HCT116 (cell line): ENCODE data around the gene TTLL5. TPM values are rescaled to one million over a fixed set of nuclear protein-coding genes. Genes with fewer than 3 reads are reported as not detected.

Experiments
- ATAC-seq: fragments of 200-7000 bp; cut with Tn5 transposase; 2 replicates; pipeline ENCODE4 v1.9.1; 2020; ENCODE audit warnings: mild to moderate bottlenecking, moderate library complexity
- BruUV-seq: library from RNA; stranded (reverse); fragments of 400-500 nt; replicated peaks from 2 replicates; lab custom pipeline; 2021; lab: Mats Ljungman, UMichigan
- CTCF ChIA-PET: fragments of 300-600 bp; sonication (Branson Sonifier 250); formaldehyde crosslinking; loops from one replicate; lab custom pipeline; 2021; ENCODE audit warnings: antibody characterized with exemption; lab: Charles Lee
- POLR2A ChIA-PET: fragments of 300-600, 350-600 bp; sonication (Branson Sonifier 250); formaldehyde crosslinking; loops from one replicate; lab custom pipeline; 2021; ENCODE audit warnings: antibody characterized with exemption; lab: Charles Lee
- RAD21 ChIA-PET, 2 experiments: fragments of 300-600 bp; sonication (Branson Sonifier 250); formaldehyde crosslinking; loops; one replicate each; lab custom pipeline; 2023; ENCODE audit warnings: low total read pairs in 2 of 2; ENCODE audit not compliant: uncharacterized antibody in 2 of 2, unreplicated experiment in 2 of 2, low non-redundant PET in 1 of 2; lab: Charles Lee
- DNase-seq: peaks from one replicate; pipeline ENCODE4 v3.0.0-alpha.2; 2010; ENCODE audit warnings: low read depth, low spot score
- H2AFZ ChIP-seq: fragments of 200-600 bp; shearing (Covaris generic), sonication (generic); 2 replicates; pipeline ENCODE4 v1.6.1; 2017; ENCODE audit warnings: low read depth, mixed run types, mixed read lengths, antibody characterized with exemption, low read length; ENCODE audit not compliant: poor library complexity, severe bottlenecking
- H3K27ac ChIP-seq: 2 replicates; pipeline ENCODE4 v1.5.1; 2012; ENCODE audit warnings: low read depth, low read length
- H3K27me3 ChIP-seq: fragments of 200-600 bp; sonication (generic); 2 replicates; pipeline ENCODE4 v1.6.1; 2016; ENCODE audit warnings: mixed run types, low read length, mixed read lengths; ENCODE audit not compliant: insufficient read depth
- H3K36me3 ChIP-seq, 2 experiments: fragments of 200-500 bp in 1 of 2; fragments of 200-600 bp in 1 of 2; sonication (Bioruptor generic) in 1 of 2; sonication (generic) in 1 of 2; 2 replicates each; pipeline versions ENCODE4 v1.5.1 to v1.6.1; 2014 to 2016; ENCODE audit warnings: low read length in 2 of 2, inconsistent platforms in 1 of 2, mixed read lengths in 1 of 2, mixed run types in 1 of 2; ENCODE audit not compliant: insufficient read depth in 2 of 2, control insufficient read depth in 1 of 2
- H3K4me1 ChIP-seq, 2 experiments: fragments of 200-600 bp in 1 of 2; sonication (generic) in 1 of 2; 2 replicates each; pipeline versions ENCODE4 v1.5.1 to v1.6.1; 2012 to 2017; ENCODE audit warnings: low read length in 2 of 2, inconsistent platforms in 1 of 2, mild to moderate bottlenecking in 1 of 2, mixed read lengths in 1 of 2, mixed run types in 1 of 2, moderate library complexity in 1 of 2; ENCODE audit not compliant: insufficient read depth in 2 of 2, control insufficient read depth in 1 of 2
- H3K4me2 ChIP-seq: fragments of 200-600 bp; sonication (generic); 2 replicates; pipeline ENCODE4 v1.6.1; 2017; ENCODE audit warnings: mixed run types, low read length, mixed read lengths
- H3K4me3 ChIP-seq, 2 experiments: fragments of 200-600 bp in 1 of 2; sonication (generic) in 1 of 2; replicated peaks in 1 of 2; 2 replicates each; pipeline ENCODE4 v1.5.1; 2011 to 2016; ENCODE audit warnings: low read length in 2 of 2, control low read depth in 1 of 2, low read depth in 1 of 2, mild to moderate bottlenecking in 1 of 2, mixed read lengths in 1 of 2, mixed run types in 1 of 2
- H3K79me2 ChIP-seq: fragments of 200-600 bp; sonication (generic); 2 replicates; pipeline ENCODE4 v1.6.1; 2017; ENCODE audit warnings: mild to moderate bottlenecking, mixed run types, low read length, moderate library complexity, mixed read lengths; ENCODE audit not compliant: insufficient read depth
- H3K9ac ChIP-seq: fragments of 200-600 bp; sonication (generic); 2 replicates; pipeline ENCODE4 v1.6.1; 2016; ENCODE audit warnings: low read length, mixed read lengths
- H3K9me2 ChIP-seq: fragments of 200-600 bp; sonication (generic), shearing (Covaris generic); 2 replicates; pipeline ENCODE4 v1.6.1; 2017; ENCODE audit warnings: mixed run types, mild to moderate bottlenecking, moderate library complexity; ENCODE audit not compliant: insufficient read depth
- H3K9me3 ChIP-seq, 2 experiments: fragments of 200-500 bp in 1 of 2; fragments of 200-600 bp in 1 of 2; sonication (Bioruptor generic) in 1 of 2; sonication (generic) in 1 of 2; 2 replicates each; pipeline ENCODE4 v1.6.1; 2014 to 2017; ENCODE audit warnings: low read length in 2 of 2, mixed read lengths in 2 of 2, inconsistent platforms in 1 of 2, low read depth in 1 of 2, mild to moderate bottlenecking in 1 of 2, mixed run types in 1 of 2, moderate library complexity in 1 of 2; ENCODE audit not compliant: control insufficient read depth in 1 of 2, insufficient read depth in 1 of 2
- H4K20me1 ChIP-seq: fragments of 200-600 bp; sonication (generic), shearing (Covaris generic); 2 replicates; pipeline ENCODE4 v1.6.1; 2017; ENCODE audit warnings: mixed run types, mild to moderate bottlenecking, moderate library complexity; ENCODE audit not compliant: insufficient read depth
- CTCF ChIP-seq, 3 experiments: fragments of 200-600 bp in 1 of 3; sonication (generic) in 1 of 3; IDR thresholded peaks in 2 of 3; conservative IDR thresholded peaks in 1 of 3; 2 replicates each; pipeline ENCODE4 v1.5.1; 2012 to 2017; ENCODE audit warnings: low read depth in 2 of 3, low read length in 2 of 3, antibody characterized with exemption in 1 of 3, borderline replicate concordance in 1 of 3, control low read depth in 1 of 3, mild to moderate bottlenecking in 1 of 3, mixed read lengths in 1 of 3, mixed run types in 1 of 3, moderate library complexity in 1 of 3; ENCODE audit not compliant: insufficient read depth in 1 of 3
- EGR1 ChIP-seq: IDR thresholded peaks from 2 replicates; pipeline ENCODE4 v1.6.1; 2012; ENCODE audit warnings: low read depth
- ELF1 ChIP-seq: IDR thresholded peaks from 2 replicates; pipeline ENCODE4 v1.6.1; 2012; ENCODE audit warnings: low read depth, borderline replicate concordance
- EZH2 ChIP-seq: fragments of 200-600 bp; sonication (generic); IDR thresholded peaks from 2 replicates; pipeline ENCODE4 v1.6.1; 2017; ENCODE audit warnings: antibody characterized with exemption, mixed run types
- FOSL1 ChIP-seq: IDR thresholded peaks from 2 replicates; pipeline ENCODE4 v1.6.1; 2012; ENCODE audit warnings: low read depth
- MAX ChIP-seq: IDR thresholded peaks from 2 replicates; pipeline ENCODE4 v1.6.1; 2012
- POLR2A ChIP-seq: IDR thresholded peaks from 2 replicates; pipeline ENCODE4 v1.7.0; 2011; ENCODE audit warnings: borderline replicate concordance; ENCODE audit not compliant: insufficient read depth, insufficient read length; ENCODE audit errors: extremely low read depth
- POLR2AphosphoS5 ChIP-seq: IDR thresholded peaks from 2 replicates; pipeline ENCODE4 v1.6.1; 2011; ENCODE audit warnings: mild to moderate bottlenecking, low read depth, low read length, moderate library complexity
- REST ChIP-seq: IDR thresholded peaks from 2 replicates; pipeline ENCODE4 v1.6.1; 2012; ENCODE audit warnings: low read depth
- SIN3A ChIP-seq: IDR thresholded peaks from 2 replicates; pipeline ENCODE4 v1.6.1; 2012; ENCODE audit warnings: low read depth
- SP1 ChIP-seq: IDR thresholded peaks from 2 replicates; pipeline ENCODE4 v1.6.1; 2012; ENCODE audit warnings: low read depth
- SRF ChIP-seq: IDR thresholded peaks from 2 replicates; pipeline ENCODE4 v1.6.1; 2012; ENCODE audit warnings: low read depth
- TCF7L2 ChIP-seq: IDR thresholded peaks from 2 replicates; pipeline ENCODE4 v1.7.0; 2011; ENCODE audit warnings: borderline replicate concordance, inconsistent platforms; ENCODE audit not compliant: insufficient read depth, insufficient read length; ENCODE audit errors: extremely low read depth
- YY1 ChIP-seq: IDR thresholded peaks from 2 replicates; pipeline ENCODE4 v1.6.1; 2011; ENCODE audit warnings: low read length, low read depth, moderate library complexity, mild to moderate bottlenecking; ENCODE audit not compliant: insufficient replicate concordance; ENCODE audit errors: extremely low read depth
- ZBTB33 ChIP-seq: IDR thresholded peaks from 2 replicates; pipeline ENCODE4 v1.6.1; 2011; ENCODE audit warnings: mild to moderate bottlenecking, low read length, moderate library complexity; ENCODE audit not compliant: insufficient replicate concordance; ENCODE audit errors: extremely low read depth
- ZFX ChIP-seq: fragments of 450-650 bp; IDR thresholded peaks from 2 replicates; pipeline ENCODE4 v1.6.1; 2017
- ZNF274 ChIP-seq: fragments of 200-500 bp; sonication (Bioruptor generic); IDR thresholded peaks from 2 replicates; pipeline ENCODE4 v1.6.1; 2014; ENCODE audit warnings: mild to moderate bottlenecking, low read depth, low read length, inconsistent platforms
- intact Hi-C: fragments of 100-400 bp; cut with micrococcal nuclease; formaldehyde crosslinking; loops from 2 replicates; pipeline ENCODE4 v1.10.0; 2022
- total RNA-seq: library from RNA; stranded (reverse); gene quantifications from one replicate; pipeline ENCODE4 v1.2.1, GENCODE V29; 2021; ENCODE audit not compliant: unreplicated experiment

TTLL5 gene
- total RNA-seq, 1 experiment from 2014 or later, result 26.2 TPM

GRCh38 chr14:75934998-75935628 lies 274.1 kb downstream of the TTLL5 start:
- H3K9me2 ChIP-seq, result no peaks in the 10 kb centered on the region
- POLR2A ChIA-PET, result interaction anchor here (0.5 kb wide), 1 partner anchor 441 kb away, joined by 3 read pairs; the partner anchor contains the start of gene ESRRB
- H3K4me1 ChIP-seq, result no peaks in the 10 kb centered on the region
- H3K27me3 ChIP-seq, result no peaks in the 10 kb centered on the region
- DNase-seq (no peak), ATAC-seq (no peak)
- H3K27ac ChIP-seq, result no peak overlapping the region
- intact Hi-C loops, result no loop called here
- H3K4me2 ChIP-seq, result no peak overlapping the region
- no TSS peak for BruUV-seq
- H2AFZ ChIP-seq, result no peak overlapping the region
- no peak overlapping the region for H3K4me3 ChIP-seq
- H3K79me2 ChIP-seq, result no peaks in the 10 kb centered on the region
- CTCF ChIA-PET, result no interaction called here
- TF ChIP-seq SIN3A (no peak), TCF7L2 (no peak), POLR2AphosphoS5 (no peak), ZFX (no peak), FOSL1 (no peak), REST (no peak), SRF (no peak), POLR2A (no peak), EGR1 (no peak), ELF1 (no peak), CTCF (IDR thresholded peaks at IDR 0.05 in 2 of 3, conservative IDR thresholded peaks at IDR 0.05 in 1 of 3; ENCODE audit: borderline replicate concordance in 1 of 3, insufficient read depth in 1 of 3, low read depth in 2 of 3, low read length in 2 of 3) (no peak), MAX (no peak), ZNF274 (no peak), YY1 (no peak), EZH2 (no peak), ZBTB33 (no peak), SP1 (no peak)
- H4K20me1 ChIP-seq, result no peaks in the 10 kb centered on the region
- RAD21 ChIA-PET, result no interaction called here
- H3K9me3 ChIP-seq, result no peaks in the 10 kb centered on the region
- no peak overlapping the region for H3K9ac ChIP-seq
- H3K36me3 ChIP-seq, result no peaks in the 10 kb centered on the region
